ENCODE results near the gene EGFL6.

Gene EGFL6

GRCh38 chrX:13552892-13553291 lies 16.5 kb upstream of the EGFL6 start:
- H3K27ac ChIP-seq, result no peak overlapping the region

GRCh38 chrX:13565511-13565910 lies 3.9 kb upstream of the EGFL6 start:
- no peak overlapping the region for H3K4me3 ChIP-seq
- no peak for DNase-seq (ENCODE audit: low spot score)
- no peak overlapping the region for H3K27ac ChIP-seq
- no peak for TF ChIP-seq CTCF (IDR thresholded peaks at IDR 0.05)

More at GRCh38 chrX:13552892-13553291, 16.5 kb upstream of the EGFL6 start:
- no peak for DNase-seq (ENCODE audit: low spot score)
- no peak for TF ChIP-seq CTCF (IDR thresholded peaks at IDR 0.05)
- H3K4me3 ChIP-seq, result no peak overlapping the region

GRCh38 chrX:13570261-13570605 lies 832 bp downstream of the EGFL6 start:
- no peak overlapping the region for H3K27ac ChIP-seq
- peak overlapping the region; percentile 57 for H3K4me3 ChIP-seq
- no peak for DNase-seq (ENCODE audit: low spot score)
- TF ChIP-seq CTCF (IDR thresholded peaks at IDR 0.05), result no peak

- no peak for TF ChIP-seq CTCF (IDR thresholded peaks at IDR 0.05)
- no peak for DNase-seq (ENCODE audit: low spot score)
Measured at GRCh38 chrX:13571136-13571535, 1.7 kb downstream of the EGFL6 start.

GRCh38 chrX:13574600-13574999 lies 5.2 kb downstream of the EGFL6 start:
- no peak for TF ChIP-seq CTCF (IDR thresholded peaks at IDR 0.05)
- Histone ChIP-seq H3K27ac (no peak overlapping the region), H3K4me3 (no peak overlapping the region)
- no peak for DNase-seq (ENCODE audit: low spot score)

More at GRCh38 chrX:13571136-13571535, 1.7 kb downstream of the EGFL6 start:
- H3K27ac ChIP-seq, result no peak overlapping the region
- no peak overlapping the region for H3K4me3 ChIP-seq

- TF ChIP-seq CTCF (IDR thresholded peaks at IDR 0.05), result no peak
- no peak overlapping the region for H3K27ac ChIP-seq
- H3K4me3 ChIP-seq, result no peak overlapping the region
- DNase-seq (ENCODE audit: low spot score), result no peak
Measured at GRCh38 chrX:13579661-13580060, 10.3 kb downstream of the EGFL6 start.

GRCh38 chrX:13581554-13581953 lies 12.2 kb downstream of the EGFL6 start:
- H3K4me3 ChIP-seq, result no peak overlapping the region
- DNase-seq (ENCODE audit: low spot score), result no peak
- no peak for TF ChIP-seq CTCF (IDR thresholded peaks at IDR 0.05)

More at GRCh38 chrX:13581554-13581953, 12.2 kb downstream of the EGFL6 start:
- H3K27ac ChIP-seq, result no peak overlapping the region
